ENCODE measurements around the gene GPR87.

GPR87 gene

DNA sequence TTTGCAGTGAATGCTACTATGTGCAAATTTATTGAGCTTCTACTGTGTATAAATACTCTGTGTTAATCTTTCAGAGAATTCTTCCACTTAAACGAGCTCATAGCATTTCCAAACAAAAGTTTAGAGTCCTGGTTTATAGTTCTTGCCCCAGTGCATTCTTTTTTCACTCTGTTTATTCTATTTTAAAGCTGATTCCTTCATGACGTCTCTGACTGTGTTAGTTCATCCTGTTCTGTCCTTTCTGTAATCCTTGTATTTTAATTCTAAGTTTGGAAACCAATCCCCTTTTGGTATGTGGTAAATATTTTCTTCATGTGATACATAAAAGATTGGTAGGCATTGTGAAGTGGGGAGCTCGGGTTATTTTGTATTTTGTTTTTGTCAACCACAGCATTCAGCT lies 57.0 kb downstream of the GPR87 start:
- no peak overlapping the region for H3K4me3 ChIP-seq (ENCODE audit: low read depth, low read length)
- DNase-seq (ENCODE audit: low read depth), result no peak
- no peak for TF ChIP-seq CTCF (conservative IDR thresholded peaks at IDR 0.05; ENCODE audit: low read depth, low read length)

DNA sequence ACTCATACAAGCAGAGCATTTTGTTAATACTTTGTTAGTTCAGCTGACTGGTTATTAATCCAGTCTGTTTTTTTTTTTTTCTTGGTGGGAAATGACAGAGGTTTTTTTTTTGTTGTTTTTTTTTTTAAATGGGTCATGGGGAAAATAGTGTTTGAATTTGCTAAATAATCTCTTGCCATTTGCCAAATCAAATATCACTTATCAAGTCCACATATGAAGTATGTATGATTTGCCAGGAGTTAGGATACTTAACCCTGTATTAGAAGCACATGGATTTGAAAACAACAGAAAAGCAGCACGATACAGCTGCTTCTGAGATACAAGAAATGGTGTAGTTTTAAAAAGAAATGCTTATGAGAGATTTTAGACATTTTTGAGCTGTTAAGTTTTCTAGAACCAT lies 59.9 kb downstream of the GPR87 start:
- H3K4me3 ChIP-seq (ENCODE audit: low read depth, low read length), result no peak overlapping the region
- no peak for DNase-seq (ENCODE audit: low read depth)
- TF ChIP-seq CTCF (conservative IDR thresholded peaks at IDR 0.05; ENCODE audit: low read depth, low read length), result no peak

GRCh38 chr3:151248772-151249337 lies 67.8 kb downstream of the GPR87 start:
- no peak overlapping the region for H3K4me3 ChIP-seq (ENCODE audit: low read depth, low read length)
- no peak for TF ChIP-seq CTCF (conservative IDR thresholded peaks at IDR 0.05; ENCODE audit: low read depth, low read length)
- no peak for DNase-seq (ENCODE audit: low read depth)
